Activated effector memory CD4-positive, alpha-beta T cell treated with Interleukin-2 at 50 U/mL for 16 hours (primary cell): ENCODE measurements around the gene PITPNC1.
"Not testable (repeated sequence)": the region's sequence is repeated elsewhere in the genome, so short reads cannot be mapped to it uniquely, and the experiment has no call there.

Experiments
- DNase-seq: peaks from one replicate; pipeline ENCODE4 v3.0.0-alpha.2; 2020

PITPNC1 gene

DNA sequence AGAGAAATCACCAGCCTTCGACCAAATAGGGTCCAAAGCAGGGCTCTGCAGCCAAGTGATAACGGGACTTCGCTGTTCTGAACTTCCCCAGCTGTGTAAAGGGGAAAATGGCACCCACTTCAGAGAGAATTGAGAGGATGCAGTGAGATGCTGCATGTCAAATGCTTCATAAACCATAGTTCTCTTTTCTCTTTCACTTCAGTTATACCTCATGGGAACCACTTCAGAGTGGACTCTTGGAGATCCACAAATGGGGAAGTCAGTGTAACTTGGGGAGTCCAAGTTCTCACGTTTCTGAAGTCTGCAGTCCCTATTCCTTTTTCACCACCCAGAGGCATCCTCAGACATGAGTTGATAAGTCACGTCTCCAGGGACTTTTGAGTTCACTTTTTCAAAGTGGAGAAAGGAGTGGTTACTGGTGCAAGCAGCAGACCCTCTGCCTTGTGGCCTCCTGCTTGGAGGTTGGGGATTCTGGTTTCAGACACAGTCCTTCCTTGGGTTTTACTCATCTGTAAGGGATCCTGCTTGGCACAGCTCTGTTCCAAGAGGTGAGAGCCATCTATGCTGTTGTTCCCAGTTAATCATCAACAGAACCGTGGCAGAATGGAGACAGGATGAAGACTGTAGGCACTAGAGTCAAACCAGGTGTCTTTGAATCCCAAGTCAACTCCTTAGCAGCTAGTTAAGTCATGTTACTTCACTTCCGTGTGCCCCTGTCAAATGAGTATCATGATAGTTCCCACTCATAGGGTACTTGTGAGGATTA is 217.2 kb downstream of the PITPNC1 start:
- no peak for DNase-seq

DNA sequence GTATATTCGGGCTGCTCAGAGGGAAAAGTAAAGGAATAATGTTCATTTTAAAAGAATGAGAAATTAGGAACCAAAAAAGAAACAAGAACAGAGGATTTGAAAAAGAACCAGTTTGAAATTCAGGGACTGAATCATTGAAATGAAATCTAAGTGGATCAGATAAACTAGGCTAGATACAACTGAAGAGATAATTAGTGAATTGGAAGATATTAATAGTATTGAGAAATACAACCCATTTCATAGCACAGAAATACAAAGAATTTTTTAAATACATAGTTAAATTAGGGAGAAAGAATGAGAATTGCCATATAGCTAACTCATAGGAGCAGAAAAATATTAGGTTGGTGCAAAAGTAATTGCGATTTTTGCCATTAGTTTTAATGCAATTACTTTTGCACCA is 223.3 kb downstream of the PITPNC1 start:
- DNase-seq, result no peak

DNA sequence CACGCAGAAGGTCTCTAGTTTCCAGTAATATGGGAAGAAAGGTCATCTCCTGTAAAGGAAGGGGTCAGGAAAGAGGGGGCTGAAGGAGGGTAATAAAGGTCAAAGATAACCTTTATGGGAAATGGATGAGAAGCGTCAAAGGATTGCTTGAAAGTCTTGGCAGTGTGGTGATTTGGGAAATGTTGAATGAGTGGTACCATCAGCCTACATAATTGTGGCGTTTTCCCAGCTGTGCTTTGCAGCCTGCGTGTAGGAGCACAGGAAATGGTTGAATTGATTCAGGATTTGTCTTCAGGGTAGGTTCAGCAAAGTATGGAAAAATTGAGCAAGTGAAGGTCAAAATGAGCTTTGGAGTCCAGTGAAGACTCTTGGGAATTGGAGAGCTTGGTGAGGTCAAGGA is 224.8 kb downstream of the PITPNC1 start:
- no peak for DNase-seq

DNA sequence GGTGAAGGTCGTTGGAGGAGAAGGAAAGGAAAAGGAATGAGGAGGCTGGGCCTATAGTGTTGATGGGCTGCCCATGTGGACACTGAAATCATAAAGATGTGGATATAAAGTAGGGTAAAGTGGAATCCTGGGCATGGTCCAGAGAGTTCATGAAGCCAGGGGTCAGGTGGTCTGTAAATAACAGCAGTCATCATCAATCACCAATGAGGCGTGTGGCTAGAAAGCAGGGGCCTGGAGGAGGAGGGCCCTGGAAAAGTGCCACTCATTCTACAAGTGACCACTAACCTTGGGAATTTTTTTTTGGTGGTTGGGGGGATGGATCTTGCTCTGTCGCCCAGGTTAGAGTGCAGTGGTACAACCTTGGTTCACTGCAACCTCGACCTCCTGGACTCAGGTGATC is 225.4 kb downstream of the PITPNC1 start:
- DNase-seq, result no peak

DNA sequence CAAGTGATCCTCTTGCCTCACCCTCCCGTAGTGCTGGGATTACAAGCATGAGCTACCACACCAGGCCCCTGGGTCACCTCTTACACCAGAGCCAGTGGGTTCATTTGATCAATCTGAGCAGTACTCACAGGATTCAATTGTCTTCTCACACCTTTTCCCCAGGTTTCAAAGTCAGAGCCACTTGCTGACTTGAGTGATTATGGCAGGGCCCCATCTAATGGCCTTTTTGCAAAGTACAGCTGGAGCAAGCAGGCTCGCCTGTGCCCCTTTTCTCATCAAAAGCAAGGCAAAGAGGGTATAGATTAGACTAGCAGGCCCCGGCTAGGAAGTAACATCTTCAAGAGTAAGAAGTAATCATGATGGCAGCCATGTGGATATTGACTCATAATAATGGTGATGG is 225.9 kb downstream of the PITPNC1 start:
- DNase-seq, result peak; percentile 18

DNA sequence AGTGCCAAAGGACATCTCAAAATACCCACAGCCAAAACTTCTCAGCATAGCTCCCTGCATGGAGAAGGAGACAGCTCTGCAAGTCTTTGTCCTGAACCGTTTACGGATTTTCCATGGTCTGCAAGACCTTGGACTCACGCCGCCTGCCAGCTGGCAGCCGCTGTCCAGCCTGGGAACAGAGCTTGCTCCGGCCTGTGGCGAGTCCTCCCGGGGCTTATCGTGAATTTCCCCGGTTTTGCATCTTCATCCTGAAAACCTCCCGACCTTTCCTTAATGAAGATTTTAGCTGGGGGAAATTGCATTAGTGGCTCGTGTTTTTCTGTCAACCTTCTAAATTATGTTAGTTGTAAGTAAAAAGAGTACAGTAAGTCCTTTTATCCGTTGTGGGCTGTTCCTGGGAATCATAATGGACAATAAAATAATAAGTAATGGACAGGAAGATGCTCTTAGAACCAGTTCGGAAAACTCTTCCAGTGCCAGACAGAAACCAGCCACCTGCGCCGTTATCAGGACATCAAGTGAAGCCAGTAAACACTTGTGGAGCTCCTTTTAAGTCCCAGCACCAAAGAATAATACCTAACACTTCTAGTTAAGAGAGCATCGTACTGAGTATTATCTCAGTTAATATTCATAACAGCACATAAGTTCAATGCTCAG is 228.3 kb downstream of the PITPNC1 start:
- no peak for DNase-seq

DNA sequence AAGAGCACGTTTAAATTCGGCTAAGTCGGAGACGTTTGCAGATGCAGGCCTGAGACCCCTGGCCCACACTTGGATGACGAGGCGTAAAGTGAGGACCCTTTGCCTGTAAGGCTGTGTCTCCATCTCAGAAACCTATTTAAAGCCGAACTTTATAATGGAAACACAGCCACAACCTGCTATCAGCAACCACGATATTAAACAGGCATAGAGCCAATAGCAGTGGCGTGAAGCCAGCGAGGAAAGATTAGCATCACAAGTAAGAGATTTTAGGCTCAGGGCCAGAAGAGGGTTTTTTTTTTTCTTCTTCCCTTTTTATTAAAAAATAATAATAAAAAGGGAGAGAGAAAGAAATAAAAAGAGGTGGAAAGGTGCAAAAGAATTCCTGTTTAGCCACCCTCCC is 229.4 kb downstream of the PITPNC1 start:
- DNase-seq, result no peak

DNA sequence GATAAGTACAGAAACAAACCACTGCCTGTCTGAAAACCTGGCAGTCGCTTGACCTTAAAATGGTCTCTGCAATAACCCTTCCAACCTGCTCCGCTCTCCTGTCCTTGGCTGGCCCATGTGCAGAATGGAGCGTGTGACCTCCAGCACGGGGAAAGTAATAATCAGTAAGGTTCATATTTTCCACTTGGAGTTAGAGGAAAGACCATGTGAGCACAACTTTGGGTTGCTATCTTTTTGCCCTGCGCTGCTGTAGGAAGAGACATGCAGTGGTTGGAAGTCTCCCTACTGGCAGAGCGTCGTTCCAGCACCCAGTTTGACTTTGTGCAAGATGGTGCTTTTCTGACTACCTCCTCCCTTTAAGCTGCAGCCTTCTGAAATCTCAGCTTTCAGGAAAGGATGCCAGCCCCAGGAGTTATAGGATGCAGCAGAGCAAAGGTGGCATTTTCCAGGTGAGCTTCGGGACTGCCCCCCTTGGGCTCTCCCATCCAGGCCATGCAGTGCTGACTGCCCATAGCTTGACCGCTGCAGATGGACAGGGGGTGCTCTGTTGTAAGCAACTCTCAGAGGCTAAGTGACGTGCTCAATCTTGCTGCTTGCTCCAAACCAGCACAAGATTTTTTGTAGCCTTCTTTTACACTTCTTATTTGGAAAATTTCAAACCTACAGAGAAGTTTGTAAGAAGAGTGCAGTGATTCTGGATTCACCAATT is 230.0 kb downstream of the PITPNC1 start:
- DNase-seq, result no peak

DNA sequence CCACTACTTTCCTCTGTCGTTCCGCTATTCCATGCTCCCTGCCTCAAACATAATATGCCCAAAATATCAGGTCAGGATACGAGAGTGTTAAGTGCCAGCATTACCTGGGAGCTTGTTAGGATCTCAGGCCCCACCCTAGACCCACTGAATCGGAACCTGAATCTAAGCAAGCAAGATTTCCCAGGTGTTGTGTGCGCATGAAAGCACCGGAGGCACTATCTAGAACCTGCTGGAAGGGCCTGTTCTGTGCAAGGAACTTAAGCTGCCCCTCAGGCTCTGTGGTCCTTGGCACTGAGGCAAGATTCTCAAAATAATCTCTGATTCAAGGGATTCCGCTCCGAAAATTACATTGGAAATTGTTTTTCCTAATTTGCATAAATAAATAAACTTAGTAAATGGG is 233.0 kb downstream of the PITPNC1 start:
- DNase-seq, result no peak

DNA sequence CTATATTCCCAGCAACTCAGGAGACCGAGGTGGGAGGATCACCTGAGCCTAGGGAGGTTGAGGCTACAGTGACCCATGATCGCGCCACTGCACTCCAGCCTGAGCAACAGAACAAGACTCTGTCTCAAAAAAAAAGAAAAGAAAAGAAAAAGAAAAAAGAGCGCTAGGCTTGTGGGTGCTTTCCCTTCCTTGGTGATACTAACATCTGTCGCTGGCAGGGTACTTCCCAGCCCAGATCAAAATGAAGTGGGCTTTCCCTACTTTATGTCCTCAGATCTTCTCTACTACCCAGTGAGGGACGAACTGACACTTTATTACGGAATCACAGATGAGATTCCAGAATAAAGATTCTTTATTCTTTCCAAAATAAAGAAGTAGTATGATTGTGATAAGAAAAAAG is 236.9 kb downstream of the PITPNC1 start:
- DNase-seq, result no peak

DNA sequence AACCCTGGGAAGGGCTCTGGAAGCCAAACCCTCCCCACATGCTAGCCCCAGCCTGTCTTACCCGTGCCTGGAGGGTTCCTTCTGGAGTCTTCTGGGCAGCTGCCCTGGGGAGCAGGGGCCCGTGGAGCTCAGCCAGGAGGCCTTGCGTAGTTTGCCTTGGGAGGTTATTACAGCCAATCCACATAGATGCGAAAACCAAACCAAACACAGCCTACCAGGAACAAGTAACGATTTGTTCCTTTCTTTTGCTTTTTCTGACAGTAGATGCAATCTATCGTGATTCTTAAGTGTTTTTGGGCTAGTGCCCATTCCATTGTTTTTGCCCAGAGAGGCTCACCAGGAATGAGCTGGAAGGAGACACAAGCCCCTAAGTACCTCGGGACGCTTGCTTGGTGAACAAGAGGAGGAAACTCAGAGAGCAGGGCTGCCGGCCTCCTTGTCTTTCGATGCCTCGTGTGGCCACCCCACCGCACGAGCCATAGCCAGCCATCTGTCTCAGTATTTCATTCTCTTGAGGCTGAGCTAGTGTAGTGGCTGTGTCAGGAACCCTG is 238.0 kb downstream of the PITPNC1 start:
- no peak for DNase-seq

DNA sequence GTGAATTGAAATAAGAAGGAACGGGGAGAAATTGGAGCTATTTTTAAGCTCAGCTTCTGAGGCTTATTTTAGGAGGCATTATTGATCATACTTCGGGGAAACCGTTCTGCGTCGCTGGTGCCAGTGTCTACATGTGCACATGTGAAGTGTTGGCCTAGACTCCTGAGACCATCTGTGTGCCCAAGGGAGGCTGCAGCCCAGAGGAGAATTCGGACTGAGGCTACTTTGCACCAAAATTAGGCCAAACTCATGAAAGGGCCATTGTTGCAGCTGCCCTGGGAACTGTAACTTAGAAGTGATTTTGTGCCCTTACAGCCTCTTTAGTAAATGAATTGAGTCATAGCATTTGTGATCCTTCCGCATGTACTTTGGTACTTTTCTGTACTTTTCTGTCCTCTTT is 238.7 kb downstream of the PITPNC1 start:
- DNase-seq, result no peak

DNA sequence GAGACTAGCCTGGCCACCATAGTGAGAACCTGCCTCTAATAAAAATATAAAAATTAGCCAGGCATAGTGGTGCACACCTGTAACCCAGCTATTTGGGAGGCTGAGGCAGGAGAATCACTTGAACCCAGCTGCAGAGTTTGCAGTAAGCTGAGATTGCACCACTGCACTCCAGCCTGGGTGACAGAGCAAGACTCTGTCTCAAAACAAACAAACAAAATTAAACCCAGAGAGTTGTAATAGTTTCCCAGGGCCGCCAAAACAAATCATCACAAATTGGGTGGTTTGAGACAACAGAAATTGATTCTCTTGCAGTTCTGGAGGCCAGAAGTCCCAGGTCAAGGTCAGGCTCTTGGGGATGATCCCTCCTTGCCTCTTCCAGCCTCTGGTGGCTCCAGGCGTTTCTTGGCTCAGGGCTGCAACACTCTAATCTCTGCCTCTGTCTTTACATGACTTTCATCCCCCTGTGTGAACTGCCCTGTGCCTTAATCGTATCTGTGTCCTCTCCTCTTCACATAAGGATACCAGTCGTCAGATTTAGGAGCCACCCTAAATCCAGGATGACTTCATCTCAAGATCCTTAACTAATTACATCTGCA is 240.3 kb downstream of the PITPNC1 start:
- no peak for DNase-seq

DNA sequence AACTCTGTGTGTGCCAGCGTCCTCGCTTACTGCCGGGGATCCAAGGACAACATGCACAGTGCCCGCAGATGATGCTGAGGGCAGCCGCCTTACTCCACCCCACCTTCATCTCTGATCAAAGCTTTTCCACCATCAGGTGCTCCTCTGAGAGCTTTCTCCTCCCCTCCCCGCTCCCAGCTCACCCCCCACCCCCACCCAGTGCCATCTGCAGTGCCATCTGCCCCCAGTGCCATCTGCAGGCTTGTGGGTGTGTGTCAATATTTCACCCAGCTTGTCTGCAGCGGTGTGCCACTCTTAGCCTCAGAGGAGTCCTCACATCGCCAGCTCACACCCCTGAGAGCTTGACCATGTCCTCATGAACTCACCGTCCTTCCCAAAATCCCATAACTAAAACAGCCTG is 242.5 kb downstream of the PITPNC1 start:
- DNase-seq, result no peak

DNA sequence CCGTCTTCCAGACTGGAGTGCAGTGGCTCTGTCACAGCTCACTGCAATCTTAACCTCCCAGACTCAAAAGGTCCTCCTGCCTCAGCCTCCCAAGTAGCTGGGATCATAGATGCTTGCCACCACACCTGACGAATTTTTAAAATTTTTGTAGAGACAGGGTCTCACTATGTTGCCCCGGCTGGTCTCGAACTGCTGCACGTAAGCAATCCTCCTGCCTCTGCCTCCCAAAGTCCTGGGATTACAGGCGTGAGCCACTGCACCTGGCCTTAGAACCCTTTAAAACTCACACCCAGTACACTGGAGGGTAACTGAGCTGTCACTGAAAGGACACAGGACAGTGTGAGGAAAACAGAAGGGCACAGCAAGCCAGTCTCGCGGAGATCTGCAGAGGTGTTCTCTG is 243.0 kb downstream of the PITPNC1 start:
- DNase-seq, result no peak

DNA sequence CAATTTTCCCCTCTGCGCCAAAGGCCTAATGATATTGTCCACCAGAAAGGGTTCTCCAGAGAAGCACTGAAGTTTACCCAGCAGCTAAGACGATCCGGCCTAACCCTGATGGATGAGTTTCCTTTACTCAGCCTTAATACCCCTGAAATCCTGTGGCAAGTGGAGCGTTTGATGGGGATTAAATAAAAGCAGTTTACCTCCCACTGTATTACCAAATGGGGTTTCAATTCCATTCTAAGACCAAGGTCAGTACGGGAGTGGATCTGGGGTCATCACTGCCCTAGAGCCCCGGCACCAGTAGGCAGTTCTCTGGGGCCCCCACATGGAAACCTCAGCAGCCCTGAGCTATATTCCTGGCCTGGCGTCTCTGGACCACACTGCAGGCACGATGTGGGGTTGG is 243.6 kb downstream of the PITPNC1 start:
- no peak for DNase-seq

DNA sequence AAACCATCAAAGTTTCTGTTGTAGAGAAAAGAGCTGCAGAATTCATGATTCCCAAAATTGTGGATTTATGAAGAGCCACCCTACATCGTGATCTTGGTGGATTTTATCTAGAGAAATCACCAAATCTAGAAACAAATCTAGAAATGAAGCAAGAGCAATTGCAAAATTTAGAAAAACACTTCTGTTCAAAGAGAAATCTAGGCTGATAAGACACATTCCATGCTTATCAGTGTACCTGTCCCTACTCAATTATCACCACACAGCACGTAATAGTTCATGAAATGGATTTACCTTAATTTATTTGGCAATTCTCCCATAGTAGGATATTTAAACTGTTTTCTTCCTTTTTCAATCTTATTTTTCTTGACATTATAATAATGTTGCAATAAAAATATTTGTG is 246.7 kb downstream of the PITPNC1 start:
- DNase-seq, result no peak

DNA sequence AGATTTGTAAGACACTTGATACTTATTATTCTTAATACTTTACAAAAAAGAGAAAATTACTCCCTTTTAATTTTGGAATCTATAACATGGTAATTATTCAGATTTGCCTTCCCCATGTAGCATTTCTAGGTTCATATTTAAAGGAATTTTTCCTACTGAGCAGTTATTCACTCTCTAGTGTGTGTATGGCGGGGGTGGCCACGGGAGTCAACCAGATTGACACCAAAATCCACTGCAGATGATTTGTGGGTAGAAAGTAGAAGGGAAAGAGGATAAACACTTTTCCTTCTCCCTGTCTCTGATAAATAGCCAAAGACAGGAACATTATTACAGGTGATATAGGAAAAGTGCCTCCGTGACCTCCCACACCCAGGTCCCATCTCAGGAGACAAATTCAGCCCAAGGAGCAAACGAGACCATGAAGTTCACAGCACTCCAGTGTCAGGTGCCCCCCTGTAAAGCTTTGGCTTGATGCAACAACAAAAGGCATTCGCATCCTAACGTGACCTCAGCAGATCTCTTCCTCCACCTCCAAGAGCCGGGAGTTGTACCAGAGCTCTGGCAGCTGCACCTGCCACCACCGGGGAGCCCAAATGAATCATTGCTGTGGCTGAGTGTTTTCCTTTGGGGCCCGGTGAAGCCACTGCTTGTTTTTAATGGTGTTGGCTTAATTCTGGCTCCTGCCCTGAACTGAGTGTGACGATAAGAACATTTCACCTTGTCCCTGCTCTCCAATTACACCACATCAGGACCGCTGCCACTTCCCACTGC is 248.0 kb downstream of the PITPNC1 start:
- DNase-seq, result no peak

DNA sequence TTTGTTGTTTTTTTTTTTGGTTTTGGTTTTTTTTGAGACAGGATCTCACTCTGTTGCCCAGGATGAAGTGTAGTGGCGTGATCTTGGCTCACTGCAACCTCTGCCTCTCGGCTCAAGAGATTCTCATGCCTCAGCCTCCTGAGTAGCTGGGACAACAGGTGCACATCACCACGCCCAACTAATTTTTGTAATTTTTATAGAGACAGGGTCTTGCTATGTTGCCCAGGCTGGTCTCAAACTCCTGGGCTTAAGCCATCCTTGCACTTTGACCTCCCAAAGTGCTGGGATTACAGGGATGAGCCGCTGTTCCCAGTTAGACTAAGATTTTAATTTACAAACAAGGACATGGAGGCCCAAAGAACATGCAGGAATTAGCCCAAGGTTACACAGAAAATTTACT is 248.9 kb downstream of the PITPNC1 start:
- no peak for DNase-seq

DNA sequence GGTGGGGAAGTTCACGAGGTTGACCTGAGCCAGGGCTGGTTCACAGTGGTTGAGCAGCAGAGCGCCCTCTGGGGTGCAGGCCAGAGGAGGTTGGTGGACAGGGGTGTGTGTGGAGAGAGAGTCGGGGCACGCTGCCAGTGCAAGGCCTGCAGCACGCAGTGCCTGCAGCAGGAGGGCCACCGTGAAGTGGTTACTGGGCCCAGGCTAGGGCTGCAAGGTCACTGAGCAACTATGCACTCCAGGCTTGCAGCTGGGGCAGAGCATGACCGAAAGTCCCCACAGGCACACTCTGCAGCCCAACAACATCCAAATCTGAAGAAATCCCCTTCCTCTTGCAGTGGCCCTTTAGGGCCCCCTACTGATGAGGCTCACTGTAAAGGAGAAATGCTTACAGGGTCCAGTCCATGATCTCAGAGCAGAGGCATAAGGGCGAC is 251.5 kb downstream of the PITPNC1 start:
- DNase-seq, result no peak

DNA sequence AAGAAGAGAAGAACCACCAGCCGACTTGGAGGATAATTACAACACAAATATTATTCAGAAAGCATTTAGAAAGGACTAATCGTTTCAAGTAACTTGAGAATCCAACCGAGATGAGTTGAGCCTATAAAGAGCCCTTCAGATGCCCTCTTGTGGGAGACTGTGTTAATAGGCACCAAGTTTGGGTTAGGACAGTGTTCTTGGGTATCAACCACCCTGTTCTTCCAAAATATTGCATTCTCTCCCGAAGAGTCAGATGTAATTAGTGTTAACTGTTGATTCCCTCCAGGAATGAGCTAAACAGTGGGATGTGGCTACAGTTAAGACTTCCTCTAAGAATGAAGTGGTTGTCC is 252.9 kb downstream of the PITPNC1 start:
- DNase-seq, result no peak

DNA sequence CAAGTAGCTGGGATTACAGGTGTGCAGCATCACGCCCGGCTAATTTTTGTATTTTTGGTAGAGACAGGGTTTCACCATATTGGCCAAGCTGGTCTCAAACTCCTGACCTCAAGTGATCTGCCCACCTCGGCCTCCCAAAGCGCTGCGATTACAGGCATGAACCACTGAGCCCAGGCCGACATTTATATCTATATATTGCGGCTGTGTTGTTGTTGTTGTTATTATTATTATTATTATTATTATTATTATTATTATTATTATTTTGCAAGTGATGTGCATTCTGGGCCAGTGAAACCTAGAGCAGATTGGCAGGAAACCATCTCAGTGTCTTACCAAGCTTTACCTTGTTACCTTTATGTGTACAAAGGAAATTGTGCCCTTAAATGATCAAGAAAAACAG is 253.8 kb downstream of the PITPNC1 start:
- not testable (repeated sequence) for DNase-seq

DNA sequence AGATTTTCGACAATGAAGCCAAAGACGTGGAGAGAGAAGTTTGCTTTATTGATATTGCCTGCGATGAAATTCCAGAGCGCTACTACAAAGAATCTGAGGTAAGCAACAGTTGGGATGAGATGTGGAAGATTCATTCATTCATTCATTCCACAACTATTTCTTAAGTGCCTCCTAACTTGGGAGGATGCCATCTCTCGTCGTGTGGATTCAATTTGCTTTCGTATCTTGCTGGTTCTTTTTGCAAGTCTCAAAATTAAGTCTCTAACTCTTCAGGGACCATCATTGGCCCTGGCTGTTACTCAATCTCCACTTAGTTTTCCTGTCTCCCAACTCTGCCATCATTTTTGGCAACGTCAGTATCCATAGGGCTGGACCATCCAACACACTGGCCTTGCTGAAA is 255.1 kb downstream of the PITPNC1 start:
- DNase-seq, result no peak
